GM19397 (cell line): Measurements from ENCODE around the gene AK4.
"Not testable (repeated sequence)": the region's sequence is repeated elsewhere in the genome, so short reads cannot be mapped to it uniquely, and the experiment has no call there.

Experiments
- ATAC-seq: cut with Tn5 transposase; IDR thresholded peaks from one replicate; pipeline ENCODE4 v1.9.1; 2021; ENCODE audit warnings: mild to moderate bottlenecking, moderate library complexity; ENCODE audit not compliant: unreplicated experiment

AK4 gene

GRCh38 chr1:65148178-65148547 is at the start of gene AK4:
Gene AK4 (plus strand): TSS chr1:65148203. CDS start chr1:65148408, 205 bp downstream.
- ATAC-seq: not testable (repeated sequence)

GRCh38 chr1:65103807-65104206 is 44.2 kb upstream of the AK4 start:
- no peak for ATAC-seq

GRCh38 chr1:65104854-65105534 is 43.0 kb upstream of the AK4 start:
- ATAC-seq: no peak

GRCh38 chr1:65105596-65105995 is 42.4 kb upstream of the AK4 start:
- ATAC-seq: no peak

GRCh38 chr1:65108025-65108642 is 39.9 kb upstream of the AK4 start:
- no peak for ATAC-seq

GRCh38 chr1:65109487-65109886 is 38.5 kb upstream of the AK4 start:
- ATAC-seq: no peak

- ATAC-seq: no peak
Measured at GRCh38 chr1:65112811-65113210, 35.2 kb upstream of the AK4 start.

- ATAC-seq: no peak
Measured at GRCh38 chr1:65113298-65113697, 34.7 kb upstream of the AK4 start.

- ATAC-seq: no peak
Measured at GRCh38 chr1:65114322-65114721, 33.7 kb upstream of the AK4 start.

GRCh38 chr1:65119951-65120350 is 28.1 kb upstream of the AK4 start:
- no peak for ATAC-seq

GRCh38 chr1:65129104-65129503 is 18.9 kb upstream of the AK4 start:
- not testable (repeated sequence) for ATAC-seq

GRCh38 chr1:65138524-65138923 is 9.5 kb upstream of the AK4 start:
- ATAC-seq: no peak

GRCh38 chr1:65139793-65140192 is 8.2 kb upstream of the AK4 start:
- ATAC-seq: not testable (repeated sequence)

GRCh38 chr1:65141394-65141793 is 6.6 kb upstream of the AK4 start:
- ATAC-seq: no peak

- ATAC-seq: no peak
Measured at GRCh38 chr1:65141918-65142317, 6.1 kb upstream of the AK4 start.

GRCh38 chr1:65143112-65143658 is 4.8 kb upstream of the AK4 start:
- not testable (repeated sequence) for ATAC-seq

- no peak for ATAC-seq
Measured at GRCh38 chr1:65146908-65147423, 1.0 kb upstream of the AK4 start.

- peak; percentile 47 for ATAC-seq
Measured at GRCh38 chr1:65147424-65148177, 402 bp upstream of the AK4 start.

GRCh38 chr1:65148548-65149350 is 746 bp downstream of the AK4 start:
- peak; percentile 52 for ATAC-seq

- no peak for ATAC-seq
Measured at GRCh38 chr1:65149351-65150107, 1.5 kb downstream of the AK4 start.
